ENCODE measurements around the gene IGSF21. TPM values are rescaled to one million over a fixed set of nuclear protein-coding genes. Genes with fewer than 3 reads are reported as not detected.

IGSF21 gene
- total RNA-seq, 2 experiments from 2014 or later, result not detected

DNA sequence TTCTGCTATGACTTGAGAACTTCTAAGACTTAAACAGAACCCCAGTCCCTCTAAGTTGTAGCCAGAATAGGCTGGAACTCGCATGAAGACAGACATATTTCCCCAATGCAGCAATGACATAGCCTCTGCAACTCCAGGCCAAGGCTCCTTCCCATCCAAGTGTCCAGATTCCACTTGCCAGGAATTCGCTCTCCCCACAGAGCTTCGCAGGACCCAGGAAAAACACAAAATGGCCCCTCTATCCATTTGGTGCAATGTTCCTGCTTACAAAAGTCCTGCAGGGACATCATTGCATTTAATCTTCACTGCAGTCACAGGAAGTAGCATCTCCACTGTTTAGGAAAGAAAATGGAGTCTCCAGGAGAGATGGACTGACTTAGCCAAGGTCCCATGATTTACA lies 225.6 kb downstream of the IGSF21 start:
- H3K9me3 Mint-ChIP-seq, result no peaks in the 10 kb centered on the region
- no peaks in the 10 kb centered on the region for H3K36me3 Mint-ChIP-seq
- no peak for DNase-seq
- peaks cover 6% of the 10 kb centered on the region for H3K27me3 Mint-ChIP-seq
- H3K27ac Mint-ChIP-seq, result no peak overlapping the region
- no peak overlapping the region for H3K4me3 Mint-ChIP-seq
- ChIA-PET CTCF (no interaction called here), POLR2A (no interaction called here)
- no peaks in the 10 kb centered on the region for H3K4me1 Mint-ChIP-seq (ENCODE audit: low read depth)
- intact Hi-C loops (cut with micrococcal nuclease), result no loop called here

GRCh38 chr1:18336801-18337200 lies 229.2 kb downstream of the IGSF21 start:
- DNase-seq, result no peak
- no peak overlapping the region for H3K27ac Mint-ChIP-seq
- no peaks in the 10 kb centered on the region for H3K4me1 Mint-ChIP-seq (ENCODE audit: low read depth)
- H3K9me3 Mint-ChIP-seq, result no peaks in the 10 kb centered on the region
- CTCF ChIA-PET, result no interaction called here
- no peaks in the 10 kb centered on the region for H3K36me3 Mint-ChIP-seq
- POLR2A ChIA-PET, result no interaction called here
- intact Hi-C loops (cut with micrococcal nuclease), result no loop called here
- H3K4me3 Mint-ChIP-seq, result no peak overlapping the region
- H3K27me3 Mint-ChIP-seq, result peaks cover 6% of the 10 kb centered on the region

GRCh38 chr1:18337757-18338156 lies 230.2 kb downstream of the IGSF21 start:
- ChIA-PET CTCF (no interaction called here), POLR2A (no interaction called here)
- no peak for DNase-seq
- Mint-ChIP-seq H3K36me3 (no peaks in the 10 kb centered on the region), H3K4me1 (ENCODE audit: low read depth) (no peaks in the 10 kb centered on the region), H3K9me3 (no peaks in the 10 kb centered on the region), H3K4me3 (no peak overlapping the region), H3K27me3 (peaks cover 6% of the 10 kb centered on the region), H3K27ac (no peak overlapping the region)
- intact Hi-C loops (cut with micrococcal nuclease), result no loop called here

DNA sequence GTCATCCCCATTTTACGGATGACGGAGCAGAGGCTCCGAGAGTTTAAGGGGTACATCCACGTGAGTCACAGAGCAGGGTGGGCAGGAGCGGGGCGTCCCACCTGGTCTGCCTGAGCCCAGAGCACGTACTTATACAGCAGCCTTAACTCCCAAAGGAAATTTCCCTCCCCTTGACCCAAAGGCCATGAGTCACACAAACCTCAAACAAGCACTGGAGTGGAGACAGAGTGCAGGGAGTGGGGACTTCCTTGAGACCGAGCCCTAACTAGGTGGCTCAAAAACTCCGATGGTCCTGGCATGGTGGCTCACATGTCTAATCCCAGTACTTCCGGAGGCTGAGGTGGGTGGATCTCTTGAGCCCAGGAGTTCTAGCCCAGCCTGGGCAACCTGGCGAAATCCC lies 231.6 kb downstream of the IGSF21 start:
- no peak for DNase-seq
- ChIA-PET POLR2A (no interaction called here), CTCF (no interaction called here)
- Mint-ChIP-seq H3K9me3 (no peaks in the 10 kb centered on the region), H3K27me3 (peaks cover 3% of the 10 kb centered on the region), H3K36me3 (no peaks in the 10 kb centered on the region), H3K27ac (no peak overlapping the region), H3K4me3 (no peak overlapping the region), H3K4me1 (ENCODE audit: low read depth) (no peaks in the 10 kb centered on the region)
- intact Hi-C loops (cut with micrococcal nuclease), result no loop called here

DNA sequence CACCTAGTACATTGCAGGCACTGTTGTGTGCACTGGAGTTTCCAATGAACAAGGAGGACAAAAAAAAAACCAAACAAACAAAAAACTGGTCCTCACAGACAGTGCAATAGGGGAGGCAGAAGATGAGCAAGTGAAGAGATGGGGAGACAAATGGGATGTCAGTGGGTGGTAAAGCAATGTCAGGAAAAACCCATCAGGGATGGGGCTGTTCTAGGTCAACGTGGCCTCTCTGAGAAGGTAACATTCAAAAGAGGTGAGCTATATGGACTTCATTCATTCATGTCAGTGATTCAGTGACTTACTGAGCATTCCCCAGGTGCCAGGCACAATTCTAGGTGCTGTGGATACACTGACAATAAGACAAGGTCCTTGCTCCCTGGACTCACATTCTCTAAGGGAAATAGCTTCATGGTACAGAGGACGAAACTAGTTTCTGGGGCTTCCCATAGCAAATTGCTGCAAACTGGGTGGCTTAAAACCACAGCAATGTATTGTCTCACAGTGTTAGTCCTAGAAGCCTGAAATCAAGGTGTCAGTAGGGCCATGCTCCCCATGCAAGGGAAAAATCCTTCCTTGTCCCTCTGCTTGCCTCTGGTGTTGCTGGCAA lies 232.7 kb downstream of the IGSF21 start:
- ChIA-PET POLR2A (no interaction called here), CTCF (no interaction called here)
- Mint-ChIP-seq H3K4me1 (ENCODE audit: low read depth) (no peaks in the 10 kb centered on the region), H3K27ac (no peak overlapping the region), H3K27me3 (peaks cover 3% of the 10 kb centered on the region), H3K36me3 (no peaks in the 10 kb centered on the region), H3K9me3 (no peaks in the 10 kb centered on the region), H3K4me3 (no peak overlapping the region)
- intact Hi-C loops (cut with micrococcal nuclease), result no loop called here
- DNase-seq, result no peak

- Mint-ChIP-seq H3K27ac (no peak overlapping the region), H3K4me3 (no peak overlapping the region), H3K9me3 (no peaks in the 10 kb centered on the region), H3K36me3 (no peaks in the 10 kb centered on the region), H3K4me1 (ENCODE audit: low read depth) (no peaks in the 10 kb centered on the region), H3K27me3 (peaks cover 3% of the 10 kb centered on the region)
- intact Hi-C loops (cut with micrococcal nuclease), result no loop called here
- DNase-seq, result no peak
- POLR2A ChIA-PET, result no interaction called here
- CTCF ChIA-PET, result no interaction called here
These were observed 233.2 kb downstream of the IGSF21 start for GRCh38 chr1:18340787-18341186.

- no peak overlapping the region for H3K27ac Mint-ChIP-seq
- H3K36me3 Mint-ChIP-seq, result no peaks in the 10 kb centered on the region
- DNase-seq, result no peak
- intact Hi-C loops (cut with micrococcal nuclease), result no loop called here
- no peaks in the 10 kb centered on the region for H3K4me1 Mint-ChIP-seq (ENCODE audit: low read depth)
- H3K27me3 Mint-ChIP-seq, result peaks cover 7% of the 10 kb centered on the region
- POLR2A ChIA-PET, result no interaction called here
- H3K4me3 Mint-ChIP-seq, result no peak overlapping the region
- no peaks in the 10 kb centered on the region for H3K9me3 Mint-ChIP-seq
- CTCF ChIA-PET, result no interaction called here
These were observed 233.9 kb downstream of the IGSF21 start for GRCh38 chr1:18341291-18342069.

DNA sequence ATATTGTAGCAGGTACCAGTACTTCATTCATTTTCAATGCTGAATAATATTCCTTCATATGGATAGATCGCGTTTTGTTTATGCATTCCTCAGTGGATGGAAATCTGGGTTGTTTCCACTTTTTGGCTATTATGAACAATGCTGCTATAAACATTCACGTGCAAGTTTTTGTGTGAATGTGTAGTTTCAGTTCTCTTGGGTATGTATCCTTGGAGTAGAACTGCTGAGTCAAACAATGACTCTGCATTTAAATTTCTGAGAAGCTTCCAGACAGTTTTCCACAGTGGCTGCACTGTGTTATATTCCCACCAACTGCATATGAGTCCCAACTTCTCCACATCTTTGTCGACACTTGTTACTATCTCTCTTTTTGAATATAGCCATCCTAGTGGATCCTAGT lies 235.1 kb downstream of the IGSF21 start:
- no peak for DNase-seq
- no peaks in the 10 kb centered on the region for H3K4me1 Mint-ChIP-seq (ENCODE audit: low read depth)
- POLR2A ChIA-PET, result no interaction called here
- no peaks in the 10 kb centered on the region for H3K36me3 Mint-ChIP-seq
- CTCF ChIA-PET, result no interaction called here
- H3K27ac Mint-ChIP-seq, result no peak overlapping the region
- H3K27me3 Mint-ChIP-seq, result peaks cover 7% of the 10 kb centered on the region
- H3K9me3 Mint-ChIP-seq, result no peaks in the 10 kb centered on the region
- intact Hi-C loops (cut with micrococcal nuclease), result no loop called here
- H3K4me3 Mint-ChIP-seq, result no peak overlapping the region

GRCh38 chr1:18343581-18343980 lies 236.0 kb downstream of the IGSF21 start:
- Mint-ChIP-seq H3K27ac (no peak overlapping the region), H3K9me3 (no peaks in the 10 kb centered on the region), H3K4me3 (no peak overlapping the region), H3K36me3 (no peaks in the 10 kb centered on the region), H3K4me1 (ENCODE audit: low read depth) (no peaks in the 10 kb centered on the region), H3K27me3 (peaks cover 7% of the 10 kb centered on the region)
- no peak for DNase-seq
- POLR2A ChIA-PET, result no interaction called here
- CTCF ChIA-PET, result no interaction called here
- intact Hi-C loops (cut with micrococcal nuclease), result no loop called here

- H3K4me1 Mint-ChIP-seq (ENCODE audit: low read depth), result no peaks in the 10 kb centered on the region
- H3K27ac Mint-ChIP-seq, result no peak overlapping the region
- DNase-seq, result no peak
- intact Hi-C loops (cut with micrococcal nuclease), result no loop called here
- H3K4me3 Mint-ChIP-seq, result no peak overlapping the region
- H3K27me3 Mint-ChIP-seq, result peaks cover 9% of the 10 kb centered on the region
- POLR2A ChIA-PET, result no interaction called here
- CTCF ChIA-PET, result no interaction called here
- no peaks in the 10 kb centered on the region for H3K36me3 Mint-ChIP-seq
- no peaks in the 10 kb centered on the region for H3K9me3 Mint-ChIP-seq
These were observed 237.2 kb downstream of the IGSF21 start for GRCh38 chr1:18344755-18345154.

DNA sequence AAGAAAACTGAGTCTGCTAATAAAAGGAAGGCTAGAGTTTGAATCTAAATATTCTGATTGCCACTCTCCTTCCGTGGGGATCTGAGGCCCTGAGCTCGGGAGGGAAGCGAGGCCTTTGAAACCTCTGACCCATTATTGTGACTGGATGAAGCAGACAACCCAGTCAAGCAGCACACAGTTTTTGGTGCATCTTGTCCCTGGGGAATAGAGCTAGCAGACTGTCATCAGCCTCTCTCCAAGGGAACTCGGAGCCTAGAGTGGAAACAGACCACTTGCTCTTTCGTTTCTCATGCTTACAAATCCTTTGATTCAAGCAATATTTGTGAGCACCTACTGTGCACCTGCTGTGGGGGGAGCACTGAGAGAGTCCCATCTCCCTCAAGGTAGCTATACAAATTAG lies 240.0 kb downstream of the IGSF21 start:
- Mint-ChIP-seq H3K4me1 (ENCODE audit: low read depth) (no peaks in the 10 kb centered on the region), H3K27me3 (peaks cover 10% of the 10 kb centered on the region)
- intact Hi-C loops (cut with micrococcal nuclease), result no loop called here

GRCh38 chr1:18348354-18348753 lies 240.8 kb downstream of the IGSF21 start:
- CTCF ChIA-PET, result interaction anchor here (1.5 kb wide), 1 partner anchor 13 kb away, joined by 3 read pairs; no protein-coding TSS in a partner anchor
- no peak for DNase-seq
- no peaks in the 10 kb centered on the region for H3K4me1 Mint-ChIP-seq (ENCODE audit: low read depth)
- H3K27ac Mint-ChIP-seq, result no peak overlapping the region
- H3K9me3 Mint-ChIP-seq, result no peaks in the 10 kb centered on the region
- POLR2A ChIA-PET, result no interaction called here
- H3K27me3 Mint-ChIP-seq, result peaks cover 14% of the 10 kb centered on the region
- intact Hi-C loops (cut with micrococcal nuclease), result no loop called here
- no peak overlapping the region for H3K4me3 Mint-ChIP-seq
- no peaks in the 10 kb centered on the region for H3K36me3 Mint-ChIP-seq

More for the DNA sequence above, 240.0 kb downstream of the IGSF21 start:
- H3K9me3 Mint-ChIP-seq, result no peaks in the 10 kb centered on the region
- ChIA-PET CTCF (interaction anchor here (1.5 kb wide), 1 partner anchor 12 kb away, joined by 3 read pairs; no protein-coding TSS in a partner anchor), POLR2A (no interaction called here)
- DNase-seq, result no peak
- H3K36me3 Mint-ChIP-seq, result no peaks in the 10 kb centered on the region
- no peak overlapping the region for H3K27ac Mint-ChIP-seq
- no peak overlapping the region for H3K4me3 Mint-ChIP-seq

- Mint-ChIP-seq H3K27me3 (peaks cover 24% of the 10 kb centered on the region), H3K27ac (no peak overlapping the region), H3K4me3 (no peak overlapping the region), H3K36me3 (no peaks in the 10 kb centered on the region), H3K9me3 (no peaks in the 10 kb centered on the region), H3K4me1 (ENCODE audit: low read depth) (no peaks in the 10 kb centered on the region)
- intact Hi-C loops (cut with micrococcal nuclease), result no loop called here
- POLR2A ChIA-PET, result no interaction called here
- CTCF ChIA-PET, result no interaction called here
- no peak for DNase-seq
These were observed 243.1 kb downstream of the IGSF21 start for GRCh38 chr1:18350747-18351146.

Measured in activated CD4-positive, alpha-beta memory T cell treated with anti-CD3 and anti-CD28 coated beads for 36 hours (primary cell).